Thyroid gland (tissue), 4 donors: ENCODE measurements around the gene EPHB3. TPM values are rescaled to one million over a fixed set of nuclear protein-coding genes. Genes with fewer than 3 reads are reported as not detected.

Experiments
- DNase-seq, 2 donors: peaks; one replicate each; pipeline ENCODE4 v3.0.0-alpha.2; 2019
- H3K27ac ChIP-seq, 3 donors: fragments of 200-600 bp; sonication (generic); 1 replicate in 2 of 3; 2 replicates in 1 of 3; pipeline ENCODE4 v1.5.1; 2016 to 2019; ENCODE audit warnings: mild to moderate bottlenecking in 1 of 3, moderate library complexity in 1 of 3
- H3K27me3 ChIP-seq: fragments of 200-600 bp; sonication (generic); one replicate; pipeline ENCODE4 v1.5.1; 2019
- H3K36me3 ChIP-seq, 2 donors: fragments of 200-600 bp; sonication (generic); one replicate each; pipeline ENCODE4 v1.5.1; 2016 to 2019
- H3K4me1 ChIP-seq, 2 donors: fragments of 200-600 bp; sonication (generic); one replicate each; pipeline ENCODE4 v1.5.1; 2017 to 2019
- H3K4me3 ChIP-seq, 3 donors: fragments of 200-600 bp; sonication (generic); replicated peaks in 1 of 3; 1 replicate in 2 of 3; 2 replicates in 1 of 3; pipeline ENCODE4 v1.5.1; 2016; ENCODE audit warnings: mild to moderate bottlenecking in 1 of 3
- H3K9me3 ChIP-seq: fragments of 200-600 bp; sonication (generic); one replicate; pipeline ENCODE4 v1.5.1; 2017
- POLR2A ChIP-seq, 2 donors: fragments of 450-650 bp; IDR thresholded peaks; one replicate each; pipeline ENCODE4 v1.6.1; 2017; ENCODE audit warnings: antibody characterized with exemption in 2 of 2, mild to moderate bottlenecking in 2 of 2, moderate library complexity in 1 of 2
- WGBS, 2 donors: methylation state at CpG; one replicate each; pipeline ENCODE4 v1.1.5; 2017; 5-methylcytosine and 5-hydroxymethylcytosine counted together
- intact Hi-C: fragments of 100-400 bp; cut with DNase I; formaldehyde crosslinking; loops from one replicate; pipeline ENCODE4 v1.15.1; 2023
- total RNA-seq, 4 donors: library from RNA; depleted of rRNA; stranded (reverse); fragments of >200 nt; gene quantifications; one replicate each; pipeline ENCODE4 v1.2.3, GENCODE V29; 2016
- TF ChIP-seq, protein P1 (sequence below), 6 experiments: fragments of 200-600 bp in 3 of 6; fragments of 450-650 bp in 3 of 6; sonication (generic) in 3 of 6; IDR thresholded peaks; one replicate each; pipeline ENCODE4 v1.5.1; 2016 to 2019; ENCODE audit warnings: antibody characterized with exemption in 6 of 6, mild to moderate bottlenecking in 2 of 6, inconsistent platforms in 1 of 6, moderate library complexity in 1 of 6

Gene EPHB3
- total RNA-seq, 4 donors from 2014 or later: 0.46 to 2.7 (median 1.1) TPM

- Histone ChIP-seq H3K27ac (no peak overlapping the region), H3K27me3 (peaks cover 6% of the 10 kb centered on the region), H3K36me3 (no peaks in the 10 kb centered on the region), H3K4me1 (peaks cover 10 to 26% of the 10 kb centered on the region in 2 donors), H3K9me3 (no peaks in the 10 kb centered on the region), H3K4me3 (peak overlapping the region in 1 of 3 donors; percentile 21)
- WGBS, 2 donors: 48 to 51% methylated on average over 20 of the region's 20 CpGs
- no peak for DNase-seq
- TF ChIP-seq, protein P1, sequence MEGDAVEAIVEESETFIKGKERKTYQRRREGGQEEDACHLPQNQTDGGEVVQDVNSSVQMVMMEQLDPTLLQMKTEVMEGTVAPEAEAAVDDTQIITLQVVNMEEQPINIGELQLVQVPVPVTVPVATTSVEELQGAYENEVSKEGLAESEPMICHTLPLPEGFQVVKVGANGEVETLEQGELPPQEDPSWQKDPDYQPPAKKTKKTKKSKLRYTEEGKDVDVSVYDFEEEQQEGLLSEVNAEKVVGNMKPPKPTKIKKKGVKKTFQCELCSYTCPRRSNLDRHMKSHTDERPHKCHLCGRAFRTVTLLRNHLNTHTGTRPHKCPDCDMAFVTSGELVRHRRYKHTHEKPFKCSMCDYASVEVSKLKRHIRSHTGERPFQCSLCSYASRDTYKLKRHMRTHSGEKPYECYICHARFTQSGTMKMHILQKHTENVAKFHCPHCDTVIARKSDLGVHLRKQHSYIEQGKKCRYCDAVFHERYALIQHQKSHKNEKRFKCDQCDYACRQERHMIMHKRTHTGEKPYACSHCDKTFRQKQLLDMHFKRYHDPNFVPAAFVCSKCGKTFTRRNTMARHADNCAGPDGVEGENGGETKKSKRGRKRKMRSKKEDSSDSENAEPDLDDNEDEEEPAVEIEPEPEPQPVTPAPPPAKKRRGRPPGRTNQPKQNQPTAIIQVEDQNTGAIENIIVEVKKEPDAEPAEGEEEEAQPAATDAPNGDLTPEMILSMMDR (IDR thresholded peaks at IDR 0.05): no peak
- no peak for TF ChIP-seq POLR2A (IDR thresholded peaks at IDR 0.05)
- intact Hi-C loops: no loop called here
These were observed 43.2 kb downstream of the EPHB3 start for GRCh38 chr3:184604615-184605290.

- no peak overlapping the region for H3K27ac ChIP-seq
- no peak overlapping the region for H3K4me3 ChIP-seq
- no peaks in the 10 kb centered on the region for H3K36me3 ChIP-seq
- H3K4me1 ChIP-seq: peaks cover 6 to 13% of the 10 kb centered on the region in 2 donors
- TF ChIP-seq, protein P1 (IDR thresholded peaks at IDR 0.05): no peak
- no peak for TF ChIP-seq POLR2A (IDR thresholded peaks at IDR 0.05)
- intact Hi-C loops: no loop called here
- H3K9me3 ChIP-seq: no peaks in the 10 kb centered on the region
- H3K27me3 ChIP-seq: peaks cover 6% of the 10 kb centered on the region
- no peak for DNase-seq
These were observed 46.6 kb downstream of the EPHB3 start for GRCh38 chr3:184608209-184608608.

DNA sequence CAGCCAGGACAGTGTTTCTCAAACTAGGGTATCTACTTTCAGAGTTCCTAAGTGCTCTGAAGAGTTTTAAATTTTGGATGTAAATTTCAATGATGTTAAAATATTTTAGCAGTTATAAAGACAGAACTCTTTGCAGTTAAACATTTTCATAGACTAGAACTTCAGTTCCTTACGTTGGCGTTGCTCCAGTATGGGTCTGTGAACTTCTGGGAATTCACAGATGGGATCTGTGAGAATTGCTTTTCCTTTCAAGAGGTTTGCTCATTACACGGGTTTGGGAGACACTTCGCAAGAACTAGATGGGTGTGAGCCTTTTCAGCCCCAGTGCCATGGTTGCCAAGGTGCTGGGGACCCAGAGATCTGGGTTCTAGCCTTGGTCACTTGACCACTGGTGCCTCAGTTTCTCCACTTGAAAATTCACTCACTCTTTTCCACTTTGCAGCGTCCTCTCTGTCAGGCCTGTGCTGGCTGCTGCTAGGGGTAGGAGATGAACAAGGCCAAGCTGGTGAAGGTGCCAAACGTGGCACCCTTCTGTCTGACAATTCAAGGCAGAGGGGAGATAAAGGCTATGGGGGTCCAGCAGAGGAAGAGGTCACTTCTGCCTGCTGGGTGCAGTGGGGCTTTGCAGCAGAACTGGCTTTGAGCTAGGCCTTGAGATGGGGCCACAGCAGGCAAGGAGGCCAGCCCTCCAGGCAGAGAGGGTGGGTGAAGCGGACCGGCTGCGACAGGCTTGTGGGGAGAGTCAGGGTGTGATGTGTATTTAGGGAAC, 48.1 kb downstream of the EPHB3 start:
- H3K9me3 ChIP-seq: no peaks in the 10 kb centered on the region
- WGBS, 2 donors: 87 to 89% methylated on average over 9 of the region's 9 CpGs
- no peak for DNase-seq
- H3K4me1 ChIP-seq: peaks cover 0 to 4% of the 10 kb centered on the region in 2 donors
- TF ChIP-seq, protein P1 (IDR thresholded peaks at IDR 0.05): no peak
- TF ChIP-seq POLR2A (IDR thresholded peaks at IDR 0.05): no peak
- intact Hi-C loops: no loop called here
- no peak overlapping the region for H3K4me3 ChIP-seq
- no peaks in the 10 kb centered on the region for H3K27me3 ChIP-seq
- H3K27ac ChIP-seq: no peak overlapping the region
- H3K36me3 ChIP-seq: no peaks in the 10 kb centered on the region

DNA sequence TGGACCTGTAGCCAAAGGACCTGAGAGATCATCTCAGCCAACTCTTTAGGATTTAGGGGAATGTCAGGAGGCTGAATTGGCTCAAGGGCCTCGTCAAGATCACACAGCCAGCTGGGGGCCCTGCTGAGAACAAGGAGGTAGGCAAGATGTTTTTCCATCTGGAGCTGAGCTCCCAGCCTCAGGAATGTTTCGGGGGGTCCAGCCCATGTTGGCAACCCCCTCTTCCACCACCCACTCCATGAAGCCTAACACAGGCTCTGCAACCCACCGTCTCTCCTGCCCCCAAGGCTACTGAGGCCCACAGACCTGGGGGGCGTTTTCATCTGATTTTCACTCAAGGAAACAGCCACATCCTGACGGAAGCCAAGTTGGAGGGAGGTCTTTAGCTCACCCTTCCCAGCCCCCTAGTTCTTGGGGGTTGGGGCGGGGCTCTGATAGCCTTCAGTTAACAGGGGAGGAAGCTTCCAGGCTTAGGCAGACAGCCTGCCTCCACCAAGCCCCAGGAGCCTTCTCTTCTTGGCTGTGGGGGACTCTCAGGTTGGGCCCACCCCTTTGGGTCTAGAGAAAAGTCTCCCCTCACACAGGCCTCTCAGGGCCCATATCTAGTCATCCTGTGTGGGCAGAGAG, 48.8 kb downstream of the EPHB3 start:
- TF ChIP-seq, protein P1 (IDR thresholded peaks at IDR 0.05): no peak
- intact Hi-C loops: no loop called here
- Histone ChIP-seq H3K36me3 (no peaks in the 10 kb centered on the region), H3K27me3 (no peaks in the 10 kb centered on the region), H3K27ac (no peak overlapping the region), H3K4me3 (no peak overlapping the region), H3K9me3 (no peaks in the 10 kb centered on the region), H3K4me1 (no peaks in the 10 kb centered on the region)
- WGBS, 2 donors: 76 to 91% methylated on average over 5 to 6 of the region's 6 CpGs
- DNase-seq: no peak
